HG02759 (cell line): ENCODE measurements around the gene WDR7.

Experiments used
- ATAC-seq: cut with Tn5 transposase; IDR thresholded peaks from one replicate; pipeline ENCODE4 v1.9.1; 2021; ENCODE audit warnings: mild to moderate bottlenecking, moderate library complexity; ENCODE audit not compliant: unreplicated experiment

Gene WDR7

DNA sequence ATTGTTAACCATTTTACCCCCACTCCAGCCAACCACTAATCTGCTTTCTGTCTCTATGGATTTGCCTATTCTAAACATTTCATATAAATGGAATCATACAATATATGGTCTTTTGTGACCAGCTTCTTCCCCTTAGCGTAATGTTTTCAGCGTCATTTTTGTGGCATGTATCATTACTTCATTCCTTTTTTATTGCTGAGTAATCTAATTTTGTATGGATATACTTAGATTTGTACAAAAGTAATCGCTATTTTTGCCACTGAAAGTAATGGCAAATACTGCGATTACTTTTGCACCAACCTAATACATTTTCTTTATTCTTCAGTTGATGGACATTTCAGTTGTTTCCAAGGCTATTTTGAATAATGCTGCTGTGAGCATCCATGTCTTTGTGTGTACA, 227.6 kb downstream of the WDR7 start:
- ATAC-seq = no peak

GRCh38 chr18:56884511-56884910, 233.4 kb downstream of the WDR7 start:
- no peak for ATAC-seq

DNA sequence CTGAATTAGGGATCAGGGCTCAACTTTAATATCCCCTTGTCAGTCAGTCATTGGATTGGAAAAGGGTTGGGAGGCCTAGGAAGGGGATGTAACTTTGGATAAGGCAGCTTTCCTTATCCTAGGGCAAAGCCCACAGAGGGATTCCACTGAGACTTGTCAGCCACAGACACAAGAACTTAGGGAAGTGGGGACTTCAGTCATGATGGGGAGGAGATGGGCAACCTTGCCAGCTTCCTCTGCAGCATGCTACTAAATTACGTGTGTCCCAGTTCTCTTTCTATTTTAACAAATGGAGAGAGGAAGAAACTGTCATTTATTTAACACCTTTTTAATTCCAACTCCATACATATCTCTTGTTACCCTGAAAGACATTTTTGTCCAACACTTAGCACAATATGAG, 237.8 kb downstream of the WDR7 start:
- no peak for ATAC-seq

DNA sequence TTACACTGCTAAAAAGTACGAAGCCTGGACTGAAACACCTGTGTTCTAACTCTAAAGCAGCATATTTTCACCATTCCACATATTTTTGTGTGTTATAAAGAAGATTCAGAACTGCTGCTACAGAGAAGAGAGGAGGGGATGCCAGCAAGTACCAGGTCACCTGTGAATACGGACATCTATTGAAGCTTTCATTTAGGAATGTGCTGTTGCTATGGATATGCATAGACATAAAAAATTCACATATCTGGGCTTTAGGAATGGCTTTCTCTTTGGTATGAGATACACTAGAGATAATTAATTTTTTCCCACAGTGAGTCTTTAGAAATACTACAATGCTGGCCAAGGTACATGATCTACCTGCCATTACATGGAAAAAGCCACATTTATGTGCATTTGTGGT, 238.5 kb downstream of the WDR7 start:
- ATAC-seq = no peak

DNA sequence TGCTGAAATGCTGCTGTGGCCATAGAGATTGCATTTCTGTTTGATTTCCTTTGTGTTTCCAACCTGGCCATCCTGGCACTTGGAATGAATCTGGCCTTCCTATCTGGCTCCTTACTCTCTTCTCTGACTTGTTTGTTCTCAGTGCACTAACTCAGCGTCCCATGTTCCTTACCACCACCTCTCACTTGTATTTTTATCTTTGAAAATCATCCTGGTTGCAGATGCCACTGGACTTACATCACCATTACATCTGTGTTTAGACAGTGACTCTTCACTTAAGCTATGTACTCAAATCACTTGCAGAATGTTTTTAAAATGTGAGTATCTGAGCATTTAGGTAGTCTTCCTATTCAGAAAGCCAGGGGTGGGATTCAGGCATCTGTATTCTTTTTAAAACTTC, 239.5 kb downstream of the WDR7 start:
- no peak for ATAC-seq

GRCh38 chr18:56891116-56891515, 240.0 kb downstream of the WDR7 start:
- ATAC-seq = no peak

- no peak for ATAC-seq
These were observed 240.7 kb downstream of the WDR7 start for GRCh38 chr18:56891870-56892269.

- no peak for ATAC-seq
These were observed 246.0 kb downstream of the WDR7 start for GRCh38 chr18:56897122-56897521.

DNA sequence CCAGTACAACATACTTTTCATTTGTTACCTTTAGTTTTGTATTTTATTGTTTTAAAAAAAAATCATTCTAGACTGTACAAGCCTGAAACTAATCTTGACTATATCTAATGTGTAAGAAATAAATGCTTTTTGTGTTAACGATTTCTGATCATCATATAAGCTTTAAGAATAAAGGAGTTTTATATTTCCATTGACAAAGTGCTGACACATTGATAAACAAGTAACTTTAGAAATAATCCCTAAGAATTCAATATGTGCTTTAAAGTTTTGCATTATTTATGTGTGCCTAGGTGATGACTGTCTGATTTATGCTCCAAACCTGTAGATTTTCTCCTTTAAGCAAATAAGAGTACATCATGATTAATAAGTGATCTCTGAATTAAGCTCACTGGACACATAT, 248.5 kb downstream of the WDR7 start:
- ATAC-seq = no peak

DNA sequence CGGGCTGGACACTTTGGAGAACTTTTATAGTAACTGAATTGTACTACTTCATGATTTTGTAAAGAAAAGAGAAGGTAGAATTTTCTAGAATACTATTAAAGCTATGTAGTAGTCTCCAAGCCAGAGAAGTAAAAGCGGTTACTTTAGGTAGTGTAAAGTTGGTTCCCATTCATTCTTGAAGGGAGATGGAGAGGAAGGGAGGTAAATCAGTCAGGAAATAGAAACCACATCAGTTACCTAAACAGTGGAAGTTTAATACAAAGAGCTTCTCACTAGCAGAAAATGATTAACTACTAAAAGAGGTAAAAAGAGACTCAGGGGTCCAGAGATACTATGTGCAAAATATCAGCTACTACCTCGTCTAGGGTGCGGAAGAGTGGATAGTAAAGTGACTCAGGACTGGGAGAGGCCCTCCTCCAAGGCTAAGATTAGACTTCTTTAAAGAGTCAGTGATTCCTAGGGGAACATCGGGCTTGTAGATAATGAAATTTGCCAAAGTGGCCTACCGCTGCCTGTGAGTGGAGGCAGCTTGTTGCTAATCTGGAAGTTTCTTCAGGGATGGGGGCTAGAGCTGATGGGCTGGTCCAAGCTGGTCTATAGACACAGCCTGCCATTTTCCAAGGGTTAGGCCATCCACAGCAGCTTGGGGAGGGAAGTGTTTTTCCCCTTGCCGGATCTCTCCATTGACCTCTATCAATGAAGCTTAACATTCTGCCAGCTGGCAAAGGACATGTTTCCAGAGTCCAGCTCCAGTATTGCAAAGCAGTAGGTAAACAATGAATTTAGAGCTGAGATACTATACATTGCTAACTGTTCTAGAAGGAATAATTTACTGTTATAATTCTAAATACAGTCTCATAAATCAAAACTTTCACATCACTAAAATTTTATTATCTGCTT, 249.3 kb downstream of the WDR7 start:
- ATAC-seq = no peak

- no peak for ATAC-seq
These were observed 250.8 kb downstream of the WDR7 start for GRCh38 chr18:56901919-56902318.

GRCh38 chr18:56902653-56903052, 251.5 kb downstream of the WDR7 start:
- ATAC-seq = no peak

- no peak for ATAC-seq
These were observed 252.5 kb downstream of the WDR7 start for GRCh38 chr18:56903686-56904085.

DNA sequence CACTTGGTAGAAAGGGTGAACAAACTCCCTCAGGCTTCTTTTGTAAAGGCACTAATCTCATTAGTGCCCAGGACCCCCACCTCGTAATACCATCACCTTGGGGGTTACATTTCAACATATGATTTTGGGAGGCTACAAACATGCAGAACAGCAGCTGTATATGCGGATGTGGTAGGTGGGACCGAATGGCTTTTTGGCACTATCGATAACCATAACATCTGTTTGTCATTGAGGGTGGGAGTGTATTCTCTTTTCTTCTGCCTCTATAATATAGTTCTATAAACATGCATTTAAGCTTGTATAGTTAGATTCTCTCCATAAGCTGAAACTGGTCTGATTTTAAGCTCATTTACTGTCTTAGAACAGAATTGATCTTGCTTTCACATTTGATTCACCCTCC, 256.6 kb downstream of the WDR7 start:
- no peak for ATAC-seq

DNA sequence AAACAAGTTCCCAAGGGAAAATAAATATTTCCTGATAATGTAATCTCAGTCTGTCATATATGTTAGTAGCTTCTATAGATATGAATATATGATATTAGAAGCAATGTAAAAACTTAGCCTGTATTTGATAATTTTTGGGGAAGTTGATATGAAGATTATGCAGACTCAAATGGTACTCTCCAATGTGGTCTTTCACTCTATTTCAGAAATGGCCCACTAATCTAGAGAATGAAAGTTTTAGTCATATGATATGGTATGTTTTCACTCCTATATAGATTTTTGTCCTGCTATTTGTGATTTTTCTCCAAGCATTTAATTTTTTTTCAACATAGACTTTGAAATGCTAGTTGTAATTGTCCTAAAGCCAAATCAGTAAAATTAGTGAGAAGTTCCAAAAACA, 259.1 kb downstream of the WDR7 start:
- ATAC-seq = no peak

DNA sequence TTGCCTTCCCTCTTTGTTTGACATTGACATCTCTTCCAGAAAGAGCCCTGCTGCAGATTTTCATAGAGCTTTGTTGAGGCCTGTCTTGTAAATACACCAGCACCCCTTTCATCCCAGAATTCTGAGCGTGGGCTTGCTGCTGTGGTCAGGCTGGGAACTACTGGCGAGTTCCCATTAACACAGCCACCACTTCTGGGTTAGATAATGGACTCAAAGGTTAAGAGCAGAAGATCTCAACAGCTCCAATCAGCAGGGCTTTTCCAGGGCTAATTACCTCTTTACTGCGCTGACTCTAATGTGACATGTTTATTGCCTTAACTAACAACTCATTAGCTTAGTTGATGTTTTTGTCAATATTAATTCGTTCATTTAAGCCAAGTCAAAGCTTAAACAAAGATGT, 259.8 kb downstream of the WDR7 start:
- no peak for ATAC-seq

- ATAC-seq = no peak
These were observed 262.8 kb downstream of the WDR7 start for GRCh38 chr18:56913941-56914340.

- ATAC-seq = no peak
These were observed 268.0 kb downstream of the WDR7 start for GRCh38 chr18:56919190-56919589.

GRCh38 chr18:56921896-56922480, 270.8 kb downstream of the WDR7 start:
- ATAC-seq = no peak

GRCh38 chr18:56926734-56927133, 275.6 kb downstream of the WDR7 start:
- ATAC-seq = no peak

DNA sequence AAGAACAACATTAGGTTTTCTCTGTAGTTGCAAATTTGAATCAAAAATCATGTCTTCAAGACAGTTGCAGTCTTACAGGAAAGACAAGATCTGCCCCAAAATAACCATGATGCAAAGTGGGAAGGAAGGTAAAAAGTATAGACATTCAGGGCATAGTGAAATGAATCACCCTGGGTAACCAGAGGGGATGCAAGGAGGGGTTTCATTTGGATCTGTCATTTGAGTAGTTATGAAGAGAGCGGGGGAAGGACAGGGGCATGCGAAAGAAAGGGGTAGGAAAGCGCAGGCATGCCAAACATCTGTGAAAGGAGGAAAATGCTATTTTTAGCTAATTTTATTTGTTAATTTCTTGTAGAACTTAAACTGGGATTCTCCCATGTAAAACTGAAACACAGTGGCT, 276.6 kb downstream of the WDR7 start:
- no peak for ATAC-seq

GRCh38 chr18:56929886-56930285, 278.7 kb downstream of the WDR7 start:
- no peak for ATAC-seq

DNA sequence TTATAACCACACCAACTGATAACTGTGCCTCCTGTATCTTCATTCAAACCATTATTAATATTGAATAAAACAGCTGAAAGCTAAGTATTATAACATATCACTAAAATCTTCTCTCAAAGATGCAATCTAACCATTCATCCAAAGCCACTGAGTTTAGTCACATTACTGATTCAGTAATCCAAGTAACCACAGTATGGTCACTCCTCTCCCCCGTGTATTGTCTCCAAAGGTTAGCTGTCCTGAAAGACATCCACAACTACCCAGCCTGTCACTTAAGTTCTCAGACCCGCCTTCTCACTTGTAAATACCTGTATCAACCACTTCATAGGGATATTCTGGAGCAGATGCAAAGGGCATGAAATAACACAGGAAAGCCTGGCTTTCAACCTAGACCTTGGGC, 282.3 kb downstream of the WDR7 start:
- ATAC-seq = no peak
